ENCODE results near the gene ITPR1. TPM values are rescaled to one million over a fixed set of nuclear protein-coding genes. Genes with fewer than 3 reads are reported as not detected.

The ITPR1 gene
- total RNA-seq, 4 donors from 2014 or later: 210 to 261 (median 232) TPM

- Histone ChIP-seq H3K36me3 (no peaks in the 10 kb centered on the region), H3K27ac (peak overlapping the region; percentile 1 to 67 (median 54)), H3K27me3 (no peaks in the 10 kb centered on the region), H3K4me1 (peaks cover 43 to 58% of the 10 kb centered on the region in 2 donors), H3K4me3 (replicated peaks in 1 of 3) (no peak overlapping the region), H3K9me3 (no peaks in the 10 kb centered on the region)
- intact Hi-C loops (cut with DNase I): no loop called here
- TF ChIP-seq POLR2A (IDR thresholded peaks at IDR 0.05): no peak
- TF ChIP-seq CTCF (IDR thresholded peaks at IDR 0.05): no peak
- DNase-seq: no peak
- 46% methylated on average over 3 of the region's 3 CpGs for WGBS, 2 donors
These were observed 89.5 kb downstream of the ITPR1 start for GRCh38 chr3:4582624-4583023.

GRCh38 chr3:4583416-4583815, 90.3 kb downstream of the ITPR1 start:
- peaks cover 43 to 66% of the 10 kb centered on the region in 2 donors for H3K4me1 ChIP-seq
- H3K4me3 ChIP-seq (replicated peaks in 1 of 3): no peak overlapping the region
- H3K9me3 ChIP-seq: no peaks in the 10 kb centered on the region
- no peaks in the 10 kb centered on the region for H3K27me3 ChIP-seq
- H3K27ac ChIP-seq: peak overlapping the region; percentile 1 to 67 (median 54)
- H3K36me3 ChIP-seq: no peaks in the 10 kb centered on the region
- intact Hi-C loops (cut with DNase I): no loop called here
- peak in 1 of 2 donors; percentile 12 for TF ChIP-seq POLR2A (IDR thresholded peaks at IDR 0.05)
- no peak for TF ChIP-seq CTCF (IDR thresholded peaks at IDR 0.05)
- 60 to 62% methylated on average over 6 of the region's 6 CpGs for WGBS, 2 donors
- DNase-seq: no peak

GRCh38 chr3:4584456-4585249, 91.5 kb downstream of the ITPR1 start:
- no peaks in the 10 kb centered on the region for H3K9me3 ChIP-seq
- intact Hi-C loops (cut with DNase I): no loop called here
- peak; percentile 35 to 36 for DNase-seq
- no peak overlapping the region for H3K4me3 ChIP-seq (replicated peaks in 1 of 3)
- peaks cover 52 to 78% of the 10 kb centered on the region in 2 donors for H3K4me1 ChIP-seq
- no peaks in the 10 kb centered on the region for H3K27me3 ChIP-seq
- 46 to 50% methylated on average over 12 of the region's 12 CpGs for WGBS, 2 donors
- TF ChIP-seq POLR2A (IDR thresholded peaks at IDR 0.05): no peak
- peak in 3 of 6 experiments; percentile 8 to 35 (median 28) for TF ChIP-seq CTCF (IDR thresholded peaks at IDR 0.05)
- no peaks in the 10 kb centered on the region for H3K36me3 ChIP-seq
- peak overlapping the region; percentile 38 to 67 (median 54) for H3K27ac ChIP-seq

GRCh38 chr3:4586381-4586780, 93.2 kb downstream of the ITPR1 start:
- Histone ChIP-seq H3K36me3 (no peaks in the 10 kb centered on the region), H3K27ac (peak overlapping the region in 2 of 3 donors; percentile 8 to 62), H3K9me3 (no peaks in the 10 kb centered on the region), H3K4me1 (peaks cover 53 to 79% of the 10 kb centered on the region in 2 donors), H3K27me3 (no peaks in the 10 kb centered on the region), H3K4me3 (replicated peaks in 1 of 3) (no peak overlapping the region)
- TF ChIP-seq CTCF (IDR thresholded peaks at IDR 0.05) (no peak), POLR2A (IDR thresholded peaks at IDR 0.05) (no peak)
- 52 to 55% methylated on average over 4 of the region's 4 CpGs for WGBS, 2 donors
- peak; percentile 46 to 51 for DNase-seq
- intact Hi-C loops (cut with DNase I): no loop called here

Data from thyroid gland (tissue), 4 donors.